ENCODE results near the gene TMEM219.

DNA sequence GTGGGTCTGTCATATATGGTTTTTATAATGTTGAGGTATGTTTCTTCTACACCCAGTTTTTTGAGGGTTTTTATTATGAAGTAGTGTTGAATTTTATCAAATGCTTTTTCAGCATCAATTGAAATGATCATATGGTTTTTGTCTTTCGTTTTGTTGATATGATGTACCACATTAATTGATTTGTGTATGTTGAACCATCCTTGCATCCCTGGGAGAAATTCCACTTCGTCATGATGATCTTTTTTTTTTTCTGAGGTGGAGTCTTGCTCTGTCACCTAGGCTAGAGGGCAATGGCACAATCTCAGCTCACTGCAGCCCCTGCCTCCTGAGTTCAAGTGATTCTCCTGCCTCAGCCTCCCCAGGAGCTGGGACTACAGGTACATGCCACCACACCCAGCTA, 14.0 kb upstream of the TMEM219 start:
- no peak for TF ChIP-seq POLR2A (IDR thresholded peaks at IDR 0.05)
- TF ChIP-seq, protein P1, sequence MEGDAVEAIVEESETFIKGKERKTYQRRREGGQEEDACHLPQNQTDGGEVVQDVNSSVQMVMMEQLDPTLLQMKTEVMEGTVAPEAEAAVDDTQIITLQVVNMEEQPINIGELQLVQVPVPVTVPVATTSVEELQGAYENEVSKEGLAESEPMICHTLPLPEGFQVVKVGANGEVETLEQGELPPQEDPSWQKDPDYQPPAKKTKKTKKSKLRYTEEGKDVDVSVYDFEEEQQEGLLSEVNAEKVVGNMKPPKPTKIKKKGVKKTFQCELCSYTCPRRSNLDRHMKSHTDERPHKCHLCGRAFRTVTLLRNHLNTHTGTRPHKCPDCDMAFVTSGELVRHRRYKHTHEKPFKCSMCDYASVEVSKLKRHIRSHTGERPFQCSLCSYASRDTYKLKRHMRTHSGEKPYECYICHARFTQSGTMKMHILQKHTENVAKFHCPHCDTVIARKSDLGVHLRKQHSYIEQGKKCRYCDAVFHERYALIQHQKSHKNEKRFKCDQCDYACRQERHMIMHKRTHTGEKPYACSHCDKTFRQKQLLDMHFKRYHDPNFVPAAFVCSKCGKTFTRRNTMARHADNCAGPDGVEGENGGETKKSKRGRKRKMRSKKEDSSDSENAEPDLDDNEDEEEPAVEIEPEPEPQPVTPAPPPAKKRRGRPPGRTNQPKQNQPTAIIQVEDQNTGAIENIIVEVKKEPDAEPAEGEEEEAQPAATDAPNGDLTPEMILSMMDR (IDR thresholded peaks at IDR 0.05): no peak
- TF ChIP-seq POLR2AphosphoS5 (IDR thresholded peaks at IDR 0.05): no peak
